ENCODE data around the gene PICK1. TPM values are rescaled to one million over a fixed set of nuclear protein-coding genes. Genes with fewer than 3 reads are reported as not detected.

Gene PICK1
- total and polyA plus RNA-seq, 2 of the 13 experiments (the other 11 are each of a cell fraction or from before 2014, with no cell fraction given) = 19.3 to 25.3 TPM

- TF ChIP-seq TIGD3 (CRISPR knock-in tag; IDR thresholded peaks at IDR 0.05; ENCODE audit: borderline replicate concordance) (no peak), ZBTB46 (CRISPR knock-in tag; IDR thresholded peaks at IDR 0.05; ENCODE audit: borderline replicate concordance) (no peak), ZNF549 (CRISPR knock-in tag; IDR thresholded peaks at IDR 0.05) (no peak), ZBTB42 (CRISPR knock-in tag; IDR thresholded peaks at IDR 0.05) (no peak), RBAK (CRISPR knock-in tag; IDR thresholded peaks at IDR 0.05) (no peak), ZNF781 (CRISPR knock-in tag; IDR thresholded peaks at IDR 0.05; ENCODE audit: borderline replicate concordance, not compliant biosample characterization) (no peak), FOXJ3 (CRISPR knock-in tag; IDR thresholded peaks at IDR 0.05; ENCODE audit: borderline replicate concordance) (no peak), TCF12 (IDR thresholded peaks at IDR 0.05) (no peak), TCF12 (CRISPR knock-in tag; IDR thresholded peaks at IDR 0.05) (no peak), ELF4 (CRISPR knock-in tag; IDR thresholded peaks at IDR 0.05; ENCODE audit: borderline replicate concordance) (no peak), ZFX (CRISPR knock-in tag; IDR thresholded peaks at IDR 0.05; ENCODE audit: low read depth) (no peak), ZBTB38 (CRISPR knock-in tag; IDR thresholded peaks at IDR 0.05) (no peak), FOXO4 (CRISPR knock-in tag; conservative IDR thresholded peaks at IDR 0.05) (no peak), MIER2 (CRISPR knock-in tag; IDR thresholded peaks at IDR 0.05) (no peak)
- Histone ChIP-seq H3K36me3 (replicated peaks in 1 of 2; ENCODE audit: control insufficient read depth in 1 of 2, insufficient read depth in 2 of 2, low read length in 2 of 2) (no peaks in the 10 kb centered on the region), H2AFZ (ENCODE audit: low read length) (no peak overlapping the region), H3K4me2 (ENCODE audit: low read depth, low read length) (no peak overlapping the region), H3K9me3 (ENCODE audit: low read length) (no peaks in the 10 kb centered on the region), H3K9ac (ENCODE audit: insufficient read depth, low read depth, low read length) (no peak overlapping the region), H3K4me1 (ENCODE audit: insufficient read depth, low read length) (peaks cover 13% of the 10 kb centered on the region; the same call in 1 of the 2 replicates), H3K79me2 (ENCODE audit: insufficient read depth, low read length) (no peaks in the 10 kb centered on the region), H3K4me3 (replicated peaks in 1 of 3; ENCODE audit: insufficient read depth in 1 of 3, low read depth in 2 of 3, low read length in 3 of 3) (no peak overlapping the region), H3K27ac (ENCODE audit: extremely low read length, insufficient read depth, low read length) (no peak overlapping the region), H4K20me1 (ENCODE audit: insufficient read depth, low read length) (no peaks in the 10 kb centered on the region), H3K27me3 (ENCODE audit: control insufficient read depth in 1 of 2, insufficient read depth in 2 of 2, low read length in 2 of 2) (peaks cover 1 to 36% of the 10 kb centered on the region in 2 experiments; a peak in 4 of 5 replicates)
- no peak for FAIRE-seq
- DNase-seq (ENCODE audit: low spot score) = no peak
- ChIA-PET POLR2A (no interaction called here), CTCF (ENCODE audit: low intra/inter-chr PET ratio, low total read pairs) (no interaction called here)
- ATAC-seq = no peak
- in situ Hi-C loops (cut with HindIII; ENCODE audit: extremely low pct_ligation_motif_present, low pct_unique_long_range_greater_than_20kb) = no loop called here
- intact Hi-C loops (cut with micrococcal nuclease; ENCODE audit: unreplicated experiment) = no loop called here
- WGBS (ENCODE audit: low lambda C conversion rate) = 56% methylated on average over 15 of the region's 16 CpGs
- no TSS peak for BruUV-seq (replicated peaks)
Measured at GRCh38 chr22:38043151-38044039, 13.8 kb upstream of the PICK1 start.

Data from HepG2 (cell line).